ENCODE data around the gene ULBP1. TPM values are rescaled to one million over a fixed set of nuclear protein-coding genes. Genes with fewer than 3 reads are reported as not detected.
A peak's percentile ranks its signal among the peaks of the same experiment; 100 is the strongest.
"Not testable (repeated sequence)": the region's sequence is repeated elsewhere in the genome, so short reads cannot be mapped to it uniquely, and the experiment has no call there.

The ULBP1 gene
- polyA plus RNA-seq, 3 donors = 0.06 to 0.79 (median 0.09) TPM

DNA sequence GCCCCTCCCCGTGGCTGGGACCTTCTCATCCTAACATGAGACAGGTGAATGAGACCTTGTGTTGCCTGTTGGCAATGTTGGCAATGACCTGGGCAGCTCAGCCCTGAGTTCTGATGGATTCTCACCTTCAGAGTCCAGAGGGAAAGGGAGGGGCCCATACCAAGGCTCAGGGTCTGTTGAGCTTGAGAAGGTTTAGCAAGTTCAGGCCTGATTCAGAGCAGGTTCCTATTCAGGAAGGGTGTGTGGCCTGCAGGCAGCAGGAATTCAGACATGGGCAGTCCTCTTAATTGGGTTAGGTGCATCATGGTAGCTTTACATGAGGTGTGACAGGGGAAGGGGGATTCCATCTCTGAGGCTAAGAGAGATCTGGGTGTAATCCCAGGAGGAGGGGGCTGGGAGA is 16.2 kb upstream of the ULBP1 start:
- WGBS (ENCODE audit: insufficient coverage) = no CpG with 5 or more reads among the region's 1 CpG
- H3K4me2 ChIP-seq (replicated peaks; ENCODE audit: extremely low read depth, low read length, poor library complexity, severe bottlenecking); intact Hi-C loops (cut with micrococcal nuclease); H3K4me3 ChIP-seq (replicated peaks in 1 of 3; ENCODE audit: low read depth in 2 of 3, low read length in 3 of 3); DNase-seq; H3K36me3 Mint-ChIP-seq; H3K4me3 Mint-ChIP-seq; H2AFZ ChIP-seq (ENCODE audit: insufficient read depth, low read depth, low read length, poor library complexity, severe bottlenecking); H3K9ac ChIP-seq (ENCODE audit: insufficient read depth, low read length, poor library complexity, severe bottlenecking); H4K20me1 ChIP-seq (ENCODE audit: insufficient read depth, low read length); H3K9me3 Mint-ChIP-seq; H3K4me1 Mint-ChIP-seq; H3K9me3 ChIP-seq (replicated peaks in 1 of 2; ENCODE audit: control insufficient read depth in 1 of 2, insufficient read depth in 1 of 2, low read length in 2 of 2); H3K27ac ChIP-seq (ENCODE audit: low read depth in 1 of 2, low read length in 2 of 2); H3K36me3 ChIP-seq (replicated peaks in 1 of 2; ENCODE audit: control insufficient read depth in 1 of 2, insufficient read depth in 2 of 2, low read length in 2 of 2); H3K79me2 ChIP-seq (ENCODE audit: insufficient read depth, low read length); H3K4me1 ChIP-seq (ENCODE audit: control insufficient read depth in 1 of 2, insufficient read depth in 2 of 2, low read length in 2 of 2): not testable (repeated sequence)
- Mint-ChIP-seq H3K27me3 (ENCODE audit: low read depth in 3 of 3) (peaks cover 56 to 75% (median 69%) of the 10 kb centered on the region in 3 donors), H3K27ac (peak overlapping the region in 1 of 7 donors; percentile 76)
- peaks cover 35 to 63% of the 10 kb centered on the region in 2 donors for H3K27me3 ChIP-seq (ENCODE audit: control insufficient read depth in 2 of 2, insufficient read depth in 2 of 2, low read length in 2 of 2)

DNA sequence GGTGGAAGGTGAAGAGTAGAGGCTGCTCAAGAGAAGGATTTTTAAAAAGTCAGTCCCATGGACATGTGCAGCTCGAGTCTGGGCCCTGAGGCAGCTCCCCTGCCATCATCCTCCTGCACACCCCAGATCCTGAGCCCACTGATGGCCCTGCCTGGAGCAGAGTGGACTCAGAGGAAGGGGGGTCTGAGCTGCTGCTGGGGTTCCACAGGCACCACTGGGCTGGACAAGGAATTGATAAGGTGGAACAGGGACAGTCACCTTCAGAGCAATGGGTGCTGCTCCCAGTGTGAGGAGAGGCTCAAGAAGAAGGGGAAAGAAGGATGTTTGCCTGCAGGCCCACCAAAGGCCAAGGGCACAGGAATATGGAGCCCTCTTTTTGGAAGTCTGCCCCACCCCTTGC is 15.7 kb upstream of the ULBP1 start:
- no peaks in the 10 kb centered on the region for H3K4me1 Mint-ChIP-seq
- Histone ChIP-seq H3K4me1 (ENCODE audit: control insufficient read depth in 1 of 2, insufficient read depth in 2 of 2, low read length in 2 of 2) (no peaks in the 10 kb centered on the region), H3K27me3 (ENCODE audit: control insufficient read depth in 2 of 2, insufficient read depth in 2 of 2, low read length in 2 of 2) (peaks cover 40 to 63% of the 10 kb centered on the region in 2 donors), H3K9ac (ENCODE audit: insufficient read depth, low read length, poor library complexity, severe bottlenecking) (no peak overlapping the region), H4K20me1 (ENCODE audit: insufficient read depth, low read length) (no peaks in the 10 kb centered on the region), H3K27ac (ENCODE audit: low read depth in 1 of 2, low read length in 2 of 2) (no peak overlapping the region), H2AFZ (ENCODE audit: insufficient read depth, low read depth, low read length, poor library complexity, severe bottlenecking) (no peak overlapping the region), H3K4me2 (replicated peaks; ENCODE audit: extremely low read depth, low read length, poor library complexity, severe bottlenecking) (no peak overlapping the region), H3K4me3 (replicated peaks in 1 of 3; ENCODE audit: low read depth in 2 of 3, low read length in 3 of 3) (no peak overlapping the region), H3K36me3 (replicated peaks in 1 of 2; ENCODE audit: control insufficient read depth in 1 of 2, insufficient read depth in 2 of 2, low read length in 2 of 2) (no peaks in the 10 kb centered on the region), H3K79me2 (ENCODE audit: insufficient read depth, low read length) (no peaks in the 10 kb centered on the region), H3K9me3 (replicated peaks in 1 of 2; ENCODE audit: control insufficient read depth in 1 of 2, insufficient read depth in 1 of 2, low read length in 2 of 2) (no peaks in the 10 kb centered on the region)
- H3K9me3 Mint-ChIP-seq = peaks cover 0 to 6% (median 0%) of the 10 kb centered on the region in 7 donors
- no peak for TF ChIP-seq CTCF (IDR thresholded peaks at IDR 0.05)
- peak overlapping the region in 1 of 7 donors; percentile 76 for H3K27ac Mint-ChIP-seq
- H3K36me3 Mint-ChIP-seq = no peaks in the 10 kb centered on the region
- no peak for DNase-seq
- H3K4me3 Mint-ChIP-seq = no peak overlapping the region
- no CpG with 5 or more reads among the region's 1 CpG for WGBS (ENCODE audit: insufficient coverage)
- intact Hi-C loops (cut with micrococcal nuclease) = no loop called here
- peaks cover 56 to 75% (median 69%) of the 10 kb centered on the region in 3 donors for H3K27me3 Mint-ChIP-seq (ENCODE audit: low read depth in 3 of 3)
